Ovary (tissue), 9 donors: ENCODE results near the gene NPY. TPM values are rescaled to one million over a fixed set of nuclear protein-coding genes. Genes with fewer than 3 reads are reported as not detected.

Experiments
- DNase-seq, 5 donors: peaks; one replicate each; pipeline ENCODE4 v3.0.0-alpha.2; 2019 to 2020
- H3K27ac ChIP-seq, 2 donors: fragments of 200-600 bp; one replicate each; pipeline versions ENCODE4 v1.5.1 to v1.8.0; 2019 to 2022
- H3K27me3 ChIP-seq: fragments of 200-600 bp; one replicate; pipeline ENCODE4 v1.8.0; 2022
- H3K36me3 ChIP-seq: fragments of 200-600 bp; sonication (generic); one replicate; pipeline ENCODE4 v1.5.1; 2019
- H3K4me1 ChIP-seq: one replicate; pipeline ENCODE4 v1.8.1; 2013; ENCODE audit warnings: mild to moderate bottlenecking, moderate library complexity; ENCODE audit not compliant: insufficient read depth
- H3K4me3 ChIP-seq: fragments of 200-600 bp; sonication (generic); one replicate; pipeline ENCODE4 v1.5.1; 2017
- H3K9me3 ChIP-seq, 2 donors: fragments of 200-600 bp in 1 of 2; sonication (generic) in 1 of 2; one replicate each; pipeline versions ENCODE4 v1.5.1 to v1.8.1; 2013 to 2019; ENCODE audit warnings: mild to moderate bottlenecking in 1 of 2, moderate library complexity in 1 of 2
- CTCF ChIP-seq, 3 donors: fragments of 450-650 bp in 2 of 3; fragments of 200-600 bp in 1 of 3; IDR thresholded peaks; one replicate each; pipeline versions ENCODE4 v1.5.1 to v1.8.0; 2016 to 2022; ENCODE audit warnings: antibody characterized with exemption in 3 of 3, mild to moderate bottlenecking in 1 of 3
- EP300 ChIP-seq: sonication (generic); formaldehyde crosslinking; IDR thresholded peaks from one replicate; pipeline ENCODE4 v1.6.1; 2017; ENCODE audit warnings: antibody characterized with exemption
- POLR2A ChIP-seq: fragments of 450-650 bp; IDR thresholded peaks from one replicate; pipeline ENCODE4 v1.6.1; 2017; ENCODE audit warnings: antibody characterized with exemption, mild to moderate bottlenecking, moderate library complexity
- WGBS, 3 donors: extraction: QIAGEN DNeasy Blood & Tissue Kit in 1 of 3; methylation state at CpG; one replicate each; pipeline versions ENCODE4 v1.1.5 to v1.1.7; 2013 to 2017; 5-methylcytosine and 5-hydroxymethylcytosine counted together
- intact Hi-C, 4 donors: fragments of 100-400 bp; cut with DNase I; formaldehyde crosslinking; loops; one replicate each; pipeline versions ENCODE4 v1.11.0 to v1.15.1; 2022 to 2023
- polyA plus RNA-seq, 2 donors: library from polyadenylated mRNA; stranded (reverse); fragments of 200-250 nt in 1 of 2; fragments of 350-450 nt in 1 of 2; fragmentation: Illumina TruSeq in 1 of 2; extraction: RNeasy Lipid Tissue Mini Kit (QIAGEN cat#74804) in 1 of 2; gene quantifications; one replicate each; pipeline ENCODE4 v1.2.3, GENCODE V29; 2013 to 2014
- total RNA-seq, 7 donors: library from RNA; depleted of rRNA in 2 of 7; stranded (reverse); fragments of >200 nt in 2 of 7; fragmentation: NEBNext Ultra II Directional in 3 of 7; extraction: Animal tissue kit (Norgen Biotek cat#: 25700) in 3 of 7; gene quantifications; one replicate each; pipeline versions ENCODE4 v1.1.0 to v1.2.4, GENCODE V29; 2016 to 2023
- donor health status: DM: no; HTN: no; CAD: no; lungs with moderate emphysema.
- donor health status: DM: no; HTN: no; CAD: no.
- donor health status: Bipolar disorder and iron deficiency.
- donor health status: DM: yes; HTN: yes; CAD: no.
- donor health status: DM: no; HTN: no; CAD: no.
- donor health status: DM: yes; HTN: yes; CAD: no.

NPY gene
- total and polyA plus RNA-seq, 9 donors = 0.53 to 4.5 (median 0.94) TPM; not detected in 6

- Histone ChIP-seq H3K36me3 (no peaks in the 10 kb centered on the region), H3K4me1 (no peaks in the 10 kb centered on the region), H3K9me3 (no peaks in the 10 kb centered on the region), H3K27me3 (no peaks in the 10 kb centered on the region), H3K4me3 (no peak overlapping the region), H3K27ac (no peak overlapping the region)
- DNase-seq = no peak
- intact Hi-C loops = no loop called here
- 46 to 63% (median 58%) methylated on average over 4 of the region's 4 CpGs for WGBS, 3 donors
- TF ChIP-seq EP300 (no peak), POLR2A (no peak), CTCF (IDR thresholded peaks at IDR 0.05) (no peak)
These were observed 15.2 kb downstream of the NPY start for GRCh38 chr7:24299192-24299591.

GRCh38 chr7:24301703-24302102 lies 17.7 kb downstream of the NPY start:
- DNase-seq = no peak
- Histone ChIP-seq H3K27me3 (no peaks in the 10 kb centered on the region), H3K27ac (no peak overlapping the region), H3K9me3 (no peaks in the 10 kb centered on the region), H3K4me1 (no peaks in the 10 kb centered on the region), H3K4me3 (no peak overlapping the region), H3K36me3 (no peaks in the 10 kb centered on the region)
- TF ChIP-seq CTCF (IDR thresholded peaks at IDR 0.05) (no peak), EP300 (no peak), POLR2A (no peak)
- intact Hi-C loops = no loop called here
- 83 to 87% (median 86%) methylated on average over 2 of the region's 2 CpGs for WGBS, 3 donors

- Histone ChIP-seq H3K27ac (no peak overlapping the region), H3K27me3 (no peaks in the 10 kb centered on the region), H3K9me3 (no peaks in the 10 kb centered on the region), H3K36me3 (no peaks in the 10 kb centered on the region), H3K4me3 (no peak overlapping the region), H3K4me1 (no peaks in the 10 kb centered on the region)
- intact Hi-C loops = no loop called here
- TF ChIP-seq EP300 (no peak), CTCF (IDR thresholded peaks at IDR 0.05) (no peak), POLR2A (no peak)
- no peak for DNase-seq
- WGBS, 3 donors = 30 to 38% (median 32%) methylated on average over 5 of the region's 5 CpGs
These were observed 20.6 kb downstream of the NPY start for GRCh38 chr7:24304494-24305095.

- Histone ChIP-seq H3K27me3 (no peaks in the 10 kb centered on the region), H3K36me3 (no peaks in the 10 kb centered on the region), H3K9me3 (no peaks in the 10 kb centered on the region), H3K4me3 (no peak overlapping the region), H3K27ac (no peak overlapping the region), H3K4me1 (no peaks in the 10 kb centered on the region)
- intact Hi-C loops = no loop called here
- TF ChIP-seq EP300 (no peak), POLR2A (no peak), CTCF (IDR thresholded peaks at IDR 0.05) (no peak)
- 25 to 48% (median 26%) methylated on average over 3 of the region's 3 CpGs for WGBS, 3 donors
- no peak for DNase-seq
These were observed 23.3 kb downstream of the NPY start for GRCh38 chr7:24307326-24307725.
